ENCODE results near the gene BCKDHA. TPM values are rescaled to one million over a fixed set of nuclear protein-coding genes. Genes with fewer than 3 reads are reported as not detected.
"Not testable (repeated sequence)": the region's sequence is repeated elsewhere in the genome, so short reads cannot be mapped to it uniquely, and the experiment has no call there.

BCKDHA gene
- total RNA-seq, 1 experiment from 2014 or later = 196 TPM

DNA sequence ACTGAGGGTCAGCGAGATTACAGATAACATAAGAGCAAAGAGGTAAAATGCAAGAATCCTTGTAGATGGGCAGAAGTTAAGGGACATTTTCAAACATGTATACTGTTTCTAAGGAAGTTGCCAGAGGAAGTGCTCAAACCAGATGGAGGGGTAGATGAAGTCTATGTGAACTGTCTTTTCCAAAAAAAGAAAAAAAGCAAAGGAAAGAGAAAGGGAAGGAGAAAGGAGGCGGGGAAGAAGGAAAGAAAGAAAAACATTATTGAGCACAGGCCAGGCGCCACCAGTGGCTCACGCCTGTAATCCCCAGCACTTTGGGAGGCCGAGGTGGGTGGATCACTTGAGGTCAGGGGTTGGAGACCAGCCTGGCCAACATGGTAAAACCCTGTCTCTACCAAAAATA lies 36.8 kb downstream of the BCKDHA start:
- in situ Hi-C loops (cut with HindIII; ENCODE audit: low pct_unique_long_range_greater_than_20kb, low sequenced_read_pairs) = no loop called here
- DNase-seq (ENCODE audit: low read depth) = no peak

DNA sequence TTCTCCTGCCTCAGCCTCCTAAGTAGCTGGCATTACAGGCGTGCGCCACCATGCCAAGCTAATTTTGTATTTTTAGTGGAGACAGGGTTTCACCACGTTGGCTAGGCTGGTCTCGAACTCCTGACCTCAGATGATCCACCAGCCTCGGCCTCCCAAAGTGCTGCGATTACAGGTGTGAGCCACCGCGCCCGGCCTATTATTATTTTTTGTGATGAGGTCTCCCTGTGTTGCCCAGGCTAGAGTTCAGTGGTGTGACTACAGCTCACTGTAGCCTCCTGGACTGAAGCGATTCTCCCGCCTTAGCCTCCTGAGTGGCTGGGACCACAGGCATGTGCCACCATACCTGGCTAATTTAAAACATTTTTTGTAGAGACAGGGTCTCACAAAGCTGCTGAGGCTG lies 37.8 kb downstream of the BCKDHA start:
- in situ Hi-C loops (cut with HindIII; ENCODE audit: low pct_unique_long_range_greater_than_20kb, low sequenced_read_pairs) = not testable (repeated sequence)

DNA sequence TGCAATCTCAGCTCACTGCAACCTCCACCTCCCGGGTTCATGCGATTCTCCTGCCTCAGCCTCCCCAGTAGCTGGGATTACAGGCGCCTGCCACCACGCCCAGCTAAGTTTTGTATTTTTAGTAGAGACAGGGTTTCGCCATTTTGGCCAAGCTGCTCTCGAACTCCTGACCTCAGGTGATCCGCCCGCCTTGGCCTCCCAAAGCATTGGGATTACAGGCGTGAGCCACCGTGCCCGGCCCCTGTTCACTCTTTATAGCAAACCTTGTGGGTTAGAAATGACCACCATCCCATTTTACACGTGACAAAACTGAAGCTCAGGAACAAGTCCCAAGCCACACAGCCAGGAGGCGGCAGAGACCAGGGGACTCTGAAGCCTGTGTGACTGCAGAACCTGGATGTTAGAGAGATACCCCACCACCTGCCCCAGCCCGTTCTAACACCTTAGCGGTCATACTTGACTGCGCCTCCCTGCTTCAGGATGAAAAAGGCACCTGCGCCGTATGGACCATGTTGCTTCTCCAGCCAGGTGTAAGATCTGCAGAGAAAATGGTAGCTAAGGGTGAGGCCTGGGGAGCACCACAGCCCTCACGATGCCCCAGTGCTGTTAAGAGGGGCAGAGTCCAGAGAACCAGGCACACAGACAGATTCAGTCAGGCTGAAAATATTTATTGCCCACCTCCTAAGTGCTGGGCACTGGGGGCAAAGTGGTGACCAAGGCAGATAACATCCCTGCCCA lies 38.5 kb downstream of the BCKDHA start:
- DNase-seq (ENCODE audit: low read depth) = no peak
- in situ Hi-C loops (cut with HindIII; ENCODE audit: low pct_unique_long_range_greater_than_20kb, low sequenced_read_pairs) = no loop called here

More for the DNA sequence above, 37.8 kb downstream of the BCKDHA start:
- DNase-seq (ENCODE audit: low read depth) = not testable (repeated sequence)

DNA sequence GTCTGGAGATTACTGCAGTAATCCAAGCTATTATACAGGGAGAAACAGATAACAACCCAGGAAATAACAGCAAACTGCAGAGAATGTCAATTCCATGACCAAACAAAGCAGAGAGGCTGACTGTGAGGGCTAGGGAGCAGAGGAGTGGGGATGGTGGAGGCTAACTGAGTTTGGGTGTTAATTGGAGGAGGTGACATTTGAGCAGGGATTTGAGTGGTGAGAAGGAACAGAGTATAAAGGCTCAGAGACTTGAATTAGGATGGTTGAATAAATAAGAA lies 39.0 kb downstream of the BCKDHA start:
- in situ Hi-C loops (cut with HindIII; ENCODE audit: low pct_unique_long_range_greater_than_20kb, low sequenced_read_pairs) = no loop called here

DNA sequence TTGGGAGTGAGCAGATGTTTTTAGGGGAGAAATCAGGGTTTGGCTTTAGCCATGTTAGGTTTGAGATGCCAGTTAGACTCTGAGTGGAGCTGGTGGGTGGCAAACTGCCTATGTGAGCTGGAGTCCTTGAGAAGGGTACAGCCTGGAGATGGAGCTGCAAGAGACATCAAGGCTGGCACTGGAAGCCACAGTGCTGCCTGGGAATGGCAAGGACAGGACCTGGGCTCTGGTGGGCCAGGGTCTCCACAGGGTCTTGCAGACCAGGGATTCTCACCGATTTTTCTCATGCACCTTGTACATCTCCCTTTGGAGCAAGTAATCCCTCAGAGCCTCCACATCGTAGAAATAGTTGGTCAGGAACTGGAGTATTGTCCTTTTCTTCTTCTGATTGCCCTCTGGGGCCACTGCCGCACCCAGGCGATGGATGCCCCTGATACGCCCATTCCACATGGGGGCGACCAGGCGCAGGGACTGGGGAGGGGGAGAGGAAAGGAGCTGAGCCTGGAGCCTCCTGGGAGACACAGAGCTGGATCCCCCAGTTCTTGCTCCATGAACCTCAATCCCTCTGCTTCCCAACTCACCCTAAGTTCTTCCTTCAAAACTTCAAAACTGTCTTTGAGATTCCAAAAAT lies 40.4 kb downstream of the BCKDHA start:
- in situ Hi-C loops (cut with HindIII; ENCODE audit: low pct_unique_long_range_greater_than_20kb, low sequenced_read_pairs) = no loop called here

More for the DNA sequence above, 39.0 kb downstream of the BCKDHA start:
- no peak for DNase-seq (ENCODE audit: low read depth)

DNA sequence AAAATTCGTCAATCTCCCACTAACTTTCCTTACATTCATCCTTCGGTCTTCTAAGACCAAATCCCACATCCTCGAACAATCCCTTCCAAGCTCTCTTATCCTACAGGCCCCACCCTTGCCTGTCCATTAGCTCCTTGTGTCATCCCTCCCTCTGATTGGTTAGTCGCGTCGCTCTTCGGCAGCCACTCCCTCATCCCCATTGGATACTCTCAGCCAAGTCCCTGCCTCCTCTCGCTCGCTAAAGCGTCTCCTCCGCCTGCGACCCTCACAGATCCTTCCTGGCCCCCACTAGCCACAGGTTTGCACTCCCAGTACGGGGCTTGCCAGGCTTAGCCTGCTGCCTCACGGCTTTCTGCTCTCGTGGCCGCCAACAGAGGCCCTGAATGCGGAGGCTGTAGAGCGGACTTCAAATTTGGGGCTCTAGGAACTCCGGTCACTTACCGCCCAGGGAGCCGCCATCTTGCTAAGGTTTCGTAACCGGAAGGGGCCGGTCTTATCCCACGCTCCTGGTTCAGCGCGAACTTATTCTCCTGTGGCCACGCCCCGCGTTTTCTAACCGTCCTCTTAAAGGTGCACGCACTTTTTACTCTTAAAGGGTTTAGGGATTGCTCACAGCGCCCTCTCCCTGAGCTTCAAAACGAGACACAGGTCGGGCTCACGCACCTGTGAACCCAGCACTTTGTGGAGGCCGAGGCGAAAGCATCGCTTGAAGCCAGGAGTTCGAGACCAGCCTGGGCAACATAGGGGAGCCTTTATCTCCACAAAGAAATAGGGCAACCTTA lies 42.0 kb downstream of the BCKDHA start, which contains the start of gene DMAC2:
TSS of gene DMAC2 (minus strand) at position 472 of the 782 bp plus-strand sequence. CDS start at position 459, 13 bp downstream.
- in situ Hi-C loops (cut with HindIII; ENCODE audit: low pct_unique_long_range_greater_than_20kb, low sequenced_read_pairs) = no loop called here
- DNase-seq (ENCODE audit: low read depth) = peak; percentile 99

More for the DNA sequence above, 40.4 kb downstream of the BCKDHA start:
- no peak for DNase-seq (ENCODE audit: low read depth)

DNA sequence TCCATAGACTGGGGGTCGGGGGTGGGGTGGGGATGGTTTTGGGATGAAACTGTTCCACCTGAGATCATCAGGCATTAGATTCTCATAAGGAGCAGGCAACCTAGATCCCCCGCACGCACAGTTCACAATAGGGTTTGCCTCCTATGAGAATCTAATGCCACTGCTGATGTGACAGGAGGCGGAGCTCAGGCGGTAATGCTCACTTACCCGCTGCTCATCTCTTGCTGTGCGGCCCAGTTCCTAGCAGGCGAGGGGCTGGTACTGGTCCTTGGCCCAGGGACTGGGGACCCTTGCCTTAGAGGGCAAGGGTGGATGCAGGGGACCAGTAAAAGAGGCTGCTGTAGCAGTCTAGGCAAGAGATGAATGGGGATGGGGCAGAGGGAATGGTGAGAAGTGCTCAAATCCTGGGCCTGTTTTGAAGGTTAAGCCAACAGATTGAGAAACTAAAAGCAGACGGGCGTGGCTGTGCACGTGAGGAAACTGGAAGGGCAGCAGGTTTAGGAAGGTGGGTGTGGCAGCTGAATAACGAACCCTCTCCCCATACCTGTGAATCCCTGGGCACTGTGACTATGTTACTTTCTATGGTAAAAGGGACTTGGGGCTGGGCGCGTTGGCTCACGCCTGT lies 43.8 kb downstream of the BCKDHA start:
- in situ Hi-C loops (cut with HindIII; ENCODE audit: low pct_unique_long_range_greater_than_20kb, low sequenced_read_pairs) = no loop called here
- no peak for DNase-seq (ENCODE audit: low read depth)

DNA sequence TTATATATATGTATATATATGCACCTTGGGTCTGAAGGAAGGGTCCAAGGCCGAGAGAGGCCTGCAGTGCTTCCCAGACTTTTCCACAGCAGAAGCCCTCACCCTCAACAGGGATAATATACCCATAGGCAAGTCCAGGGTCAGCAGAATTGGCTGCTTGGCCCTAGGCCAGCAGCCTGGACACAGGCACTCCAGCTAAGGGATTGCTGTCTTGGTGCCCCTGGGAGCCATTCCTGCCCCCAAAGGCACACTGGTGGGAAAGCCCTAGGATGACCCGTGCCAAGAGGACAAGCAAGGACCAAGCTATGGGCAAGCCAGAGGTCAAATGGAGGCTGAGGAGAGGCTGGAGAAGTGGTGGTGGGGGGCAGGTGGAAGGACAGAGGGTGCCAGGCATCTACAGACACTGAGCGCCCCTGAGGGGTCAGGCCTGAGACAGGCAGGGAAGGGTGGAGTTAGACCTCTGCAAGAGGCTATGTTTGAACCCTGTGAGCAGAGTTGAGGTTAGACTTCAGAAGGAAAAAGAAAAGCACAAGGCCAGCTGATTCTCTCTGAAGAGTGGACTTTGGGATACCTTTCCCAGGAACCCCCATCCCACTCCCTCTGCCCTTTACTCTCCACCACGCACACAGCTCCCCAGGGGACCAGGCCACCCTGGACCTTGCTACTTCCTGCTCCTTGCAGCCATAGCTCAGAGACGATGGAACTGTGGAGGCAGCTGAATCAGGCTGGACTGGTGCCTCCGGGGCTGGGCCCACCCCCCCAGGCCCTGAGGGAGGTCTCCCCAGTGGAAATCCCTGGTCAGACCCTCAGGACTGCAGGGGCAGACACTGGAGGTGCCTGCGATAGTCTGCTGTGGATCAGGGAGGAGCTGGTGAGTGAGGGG lies 45.1 kb downstream of the BCKDHA start, which contains the start of gene ERICH4:
TSS of gene ERICH4 (plus strand) at position 684 of the 883 bp plus-strand sequence. CDS start at position 698, 14 bp downstream.
- no peak for DNase-seq (ENCODE audit: low read depth)
- in situ Hi-C loops (cut with HindIII; ENCODE audit: low pct_unique_long_range_greater_than_20kb, low sequenced_read_pairs) = no loop called here

DNA sequence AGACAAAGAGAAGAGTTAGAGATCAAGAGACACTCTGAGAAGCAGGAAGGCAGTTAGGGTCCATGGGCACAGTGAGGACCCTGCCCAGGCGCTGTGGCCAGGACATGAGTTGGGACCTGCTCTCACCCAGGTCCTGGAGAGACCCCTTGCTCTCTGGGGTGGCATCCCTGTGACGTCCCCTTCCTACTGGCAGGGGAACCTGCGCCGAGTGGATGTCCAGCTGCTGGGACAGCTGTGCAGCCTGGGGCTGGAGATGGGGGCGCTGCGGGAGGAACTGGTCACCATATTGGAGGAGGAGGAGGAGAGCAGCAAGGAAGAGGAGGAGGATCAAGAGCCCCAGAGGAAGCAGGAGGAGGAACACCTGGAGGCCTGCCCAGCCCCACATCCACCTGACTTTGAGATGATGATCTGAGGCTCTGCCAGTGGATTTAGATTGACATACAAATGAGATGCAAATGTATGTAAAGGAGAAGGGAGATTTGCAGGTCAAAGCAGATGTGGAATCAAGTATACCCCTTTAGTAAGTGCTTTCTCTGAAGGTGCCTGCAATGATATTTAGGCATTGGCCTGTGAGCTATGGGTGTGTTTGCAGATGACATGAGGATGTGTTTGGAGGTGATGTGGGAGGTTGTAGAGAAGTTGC lies 46.3 kb downstream of the BCKDHA start:
- DNase-seq (ENCODE audit: low read depth) = no peak
- in situ Hi-C loops (cut with HindIII; ENCODE audit: low pct_unique_long_range_greater_than_20kb, low sequenced_read_pairs) = no loop called here

DNA sequence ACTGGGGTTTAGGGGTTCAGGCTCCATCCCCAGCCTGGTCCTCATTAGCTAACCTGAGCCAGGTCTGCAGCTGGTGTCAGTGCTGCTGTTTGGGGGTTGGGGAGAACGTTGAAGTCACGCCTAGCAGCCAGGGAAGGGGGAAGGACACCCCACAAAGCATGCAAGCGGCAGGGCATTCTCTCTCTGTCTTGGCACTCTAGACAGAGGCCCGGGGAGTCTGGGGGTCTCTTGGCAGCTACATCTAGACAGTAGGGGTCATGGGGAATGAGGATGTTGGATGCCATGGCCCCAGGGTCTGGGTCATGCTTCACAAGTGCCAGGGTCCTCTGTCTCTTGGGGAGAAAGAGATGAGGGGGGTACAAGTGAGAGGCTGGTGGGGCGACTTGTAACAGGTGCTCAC lies 48.0 kb downstream of the BCKDHA start:
- in situ Hi-C loops (cut with HindIII; ENCODE audit: low pct_unique_long_range_greater_than_20kb, low sequenced_read_pairs) = no loop called here

DNA sequence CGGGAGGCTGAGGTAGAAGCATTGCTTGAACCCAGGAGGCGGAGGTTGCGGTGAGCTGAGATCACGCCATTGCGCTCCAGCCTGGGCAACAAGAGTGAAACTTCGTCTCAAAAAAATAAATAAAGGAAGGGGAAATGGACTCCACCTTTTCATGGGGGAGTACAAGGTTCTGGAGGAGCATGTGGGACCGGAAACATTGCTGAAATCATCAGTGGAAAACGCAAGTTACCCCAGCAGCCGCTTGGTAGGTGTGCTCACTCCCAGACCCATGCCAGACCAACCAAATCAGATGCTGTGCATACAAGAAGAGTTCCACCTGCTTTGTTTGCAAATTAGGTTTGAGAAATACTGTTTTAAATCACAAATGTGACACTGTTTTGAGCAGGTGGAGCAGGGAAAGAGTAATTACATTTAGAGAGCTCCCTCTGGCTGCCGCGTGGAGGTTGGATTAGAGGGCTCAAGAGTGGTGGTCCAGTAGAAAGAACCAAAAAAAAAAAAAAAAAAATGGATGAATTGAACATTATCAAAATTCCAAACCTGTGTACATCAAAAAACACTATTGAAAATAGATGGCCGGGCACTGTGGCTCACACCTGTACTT lies 50.2 kb downstream of the BCKDHA start:
- in situ Hi-C loops (cut with HindIII; ENCODE audit: low pct_unique_long_range_greater_than_20kb, low sequenced_read_pairs) = no loop called here
- DNase-seq (ENCODE audit: low read depth) = no peak

More for the DNA sequence above, 48.0 kb downstream of the BCKDHA start:
- no peak for DNase-seq (ENCODE audit: low read depth)

DNA sequence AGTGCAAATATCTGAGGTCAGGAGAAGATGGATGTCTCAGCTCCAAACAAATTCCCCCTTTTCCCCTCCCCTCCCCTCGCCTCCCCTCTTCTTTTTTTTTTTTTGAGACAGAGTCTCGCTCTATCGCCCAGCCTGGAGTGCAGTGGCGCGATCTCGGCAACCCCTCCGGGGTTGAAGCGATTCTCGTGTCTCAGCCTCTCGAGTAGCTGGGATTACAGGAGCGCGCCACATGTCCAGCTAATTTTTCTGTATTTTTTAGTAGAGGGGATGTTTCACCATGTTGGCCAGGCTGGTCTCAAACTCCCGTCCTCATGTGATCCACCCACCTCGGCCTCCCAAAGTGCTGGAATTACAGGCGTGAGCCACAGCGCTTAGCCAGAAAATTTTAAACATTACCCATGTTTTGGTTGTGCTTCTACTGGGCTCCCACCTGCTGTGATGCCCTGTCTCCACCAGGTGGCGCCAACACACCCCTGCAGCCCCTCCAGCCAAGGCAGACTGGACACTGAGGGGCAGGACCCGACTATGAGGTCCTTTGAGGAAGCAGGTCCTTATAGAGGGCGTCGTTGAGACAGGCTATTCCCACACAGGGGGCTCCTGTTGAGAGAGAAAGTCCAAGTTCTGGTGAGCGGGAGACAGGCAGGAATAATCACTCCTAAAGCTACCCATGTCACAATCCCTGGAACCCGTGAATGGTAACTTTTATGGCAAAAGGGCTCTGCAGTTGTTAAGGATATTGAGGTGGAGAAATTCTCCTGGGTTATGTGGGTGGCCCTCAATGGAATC lies 51.7 kb downstream of the BCKDHA start:
- DNase-seq (ENCODE audit: low read depth) = peak; percentile 70
- in situ Hi-C loops (cut with HindIII; ENCODE audit: low pct_unique_long_range_greater_than_20kb, low sequenced_read_pairs) = no loop called here

DNA sequence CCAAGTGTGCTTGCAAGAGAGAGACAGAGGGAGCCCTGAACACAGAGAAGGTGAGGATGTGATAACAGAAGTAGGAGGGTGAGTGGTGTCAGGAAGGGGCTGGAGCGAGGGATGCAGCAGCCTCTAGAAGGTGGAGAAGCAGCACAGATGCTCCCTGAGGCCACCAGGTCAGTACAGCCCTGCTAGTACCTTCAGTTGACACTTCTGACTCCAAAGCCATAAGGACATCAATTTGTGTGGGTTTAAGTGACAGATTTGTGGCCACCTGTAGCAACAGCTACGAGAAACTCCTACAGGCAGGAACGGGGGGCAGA lies 52.2 kb downstream of the BCKDHA start:
- DNase-seq (ENCODE audit: low read depth) = no peak
- in situ Hi-C loops (cut with HindIII; ENCODE audit: low pct_unique_long_range_greater_than_20kb, low sequenced_read_pairs) = no loop called here

DNA sequence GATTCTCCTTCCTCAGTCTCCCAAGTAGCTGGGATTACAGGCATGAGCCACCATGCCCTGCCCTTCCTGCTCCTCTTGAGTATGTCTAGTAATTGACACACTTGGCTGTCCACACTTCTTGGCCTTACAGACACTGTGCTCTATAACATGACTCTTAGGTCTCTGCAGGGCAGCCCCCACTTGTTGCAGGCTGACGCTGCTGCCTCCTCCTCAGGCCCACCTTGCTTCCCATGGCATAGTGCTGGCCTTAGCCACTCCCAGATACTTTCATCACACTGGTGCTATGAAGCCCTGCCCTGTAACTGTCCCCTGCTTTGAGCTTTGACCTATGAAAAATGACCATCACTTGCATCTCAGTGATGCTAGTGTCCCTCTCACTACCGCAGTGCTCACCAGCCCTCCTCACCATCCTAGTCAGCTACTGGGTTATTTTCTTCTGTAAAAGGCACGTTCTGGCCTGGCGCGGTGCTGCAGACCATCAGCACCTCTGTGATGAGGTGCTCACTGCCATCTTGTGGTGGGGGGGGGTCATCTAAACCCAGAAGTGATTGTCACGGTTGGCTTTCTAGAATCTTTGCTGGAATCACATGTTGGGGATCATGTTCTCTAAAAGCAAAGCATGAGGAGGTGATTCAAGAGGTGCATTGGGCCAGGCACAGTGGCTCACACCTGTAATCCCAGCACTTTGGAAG lies 55.1 kb downstream of the BCKDHA start:
- DNase-seq (ENCODE audit: low read depth) = no peak
- in situ Hi-C loops (cut with HindIII; ENCODE audit: low pct_unique_long_range_greater_than_20kb, low sequenced_read_pairs) = no loop called here

DNA sequence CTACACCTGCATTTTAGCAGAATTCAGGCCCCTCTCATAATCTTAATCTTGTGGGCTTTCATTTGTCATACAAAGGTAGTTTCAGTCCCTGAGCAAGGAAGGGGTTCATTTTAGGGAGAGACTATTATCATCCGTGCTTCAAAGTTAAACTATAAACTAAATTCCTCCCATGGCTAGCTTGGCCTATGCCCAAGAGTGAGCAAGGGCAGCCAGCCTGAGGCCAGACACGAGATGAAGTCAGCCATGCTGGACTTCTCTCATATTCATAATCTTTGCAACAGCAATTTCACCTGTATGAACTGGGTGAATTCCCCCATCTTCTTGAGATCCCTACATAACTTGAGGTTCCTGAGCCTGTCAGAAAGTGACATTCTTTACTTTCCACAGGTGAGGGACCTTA lies 58.3 kb downstream of the BCKDHA start:
- in situ Hi-C loops (cut with HindIII; ENCODE audit: low pct_unique_long_range_greater_than_20kb, low sequenced_read_pairs) = no loop called here
- no peak for DNase-seq (ENCODE audit: low read depth)

DNA sequence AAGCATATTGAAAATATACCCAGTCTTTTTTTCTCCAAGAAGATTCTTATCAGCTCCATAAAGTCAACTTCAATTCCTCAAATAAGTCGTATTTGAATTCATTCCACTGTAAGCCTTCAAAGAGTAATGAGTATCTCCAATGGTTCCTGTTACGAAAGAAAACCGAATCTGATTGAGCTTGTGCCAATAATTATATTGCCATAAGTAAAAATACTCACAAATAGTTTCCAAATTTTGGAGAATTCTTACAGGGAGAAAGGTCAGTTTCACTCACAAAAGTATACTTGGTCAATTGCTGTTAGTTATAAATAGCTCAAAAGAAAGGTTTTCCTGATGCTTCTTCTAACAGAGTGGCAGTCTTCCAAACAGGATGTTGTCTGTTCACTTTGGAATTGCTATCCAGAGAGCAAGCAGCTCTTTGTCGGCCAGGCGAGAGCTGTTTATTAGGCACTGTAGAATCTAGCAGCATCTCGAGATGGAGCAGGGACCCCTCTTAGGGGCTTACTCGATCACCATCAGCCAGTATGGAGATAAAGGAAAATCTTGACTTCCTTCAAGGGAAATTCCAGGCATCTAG lies 58.8 kb downstream of the BCKDHA start:
- in situ Hi-C loops (cut with HindIII; ENCODE audit: low pct_unique_long_range_greater_than_20kb, low sequenced_read_pairs) = no loop called here
- no peak for DNase-seq (ENCODE audit: low read depth)

Data from Caki2 (cell line).